HG03196 (cell line): ENCODE measurements around the gene P2RX1.

ENCODE experiments used
- ATAC-seq: cut with Tn5 transposase; IDR thresholded peaks from one replicate; pipeline ENCODE4 v1.9.1; 2021; ENCODE audit not compliant: unreplicated experiment

The P2RX1 gene

DNA sequence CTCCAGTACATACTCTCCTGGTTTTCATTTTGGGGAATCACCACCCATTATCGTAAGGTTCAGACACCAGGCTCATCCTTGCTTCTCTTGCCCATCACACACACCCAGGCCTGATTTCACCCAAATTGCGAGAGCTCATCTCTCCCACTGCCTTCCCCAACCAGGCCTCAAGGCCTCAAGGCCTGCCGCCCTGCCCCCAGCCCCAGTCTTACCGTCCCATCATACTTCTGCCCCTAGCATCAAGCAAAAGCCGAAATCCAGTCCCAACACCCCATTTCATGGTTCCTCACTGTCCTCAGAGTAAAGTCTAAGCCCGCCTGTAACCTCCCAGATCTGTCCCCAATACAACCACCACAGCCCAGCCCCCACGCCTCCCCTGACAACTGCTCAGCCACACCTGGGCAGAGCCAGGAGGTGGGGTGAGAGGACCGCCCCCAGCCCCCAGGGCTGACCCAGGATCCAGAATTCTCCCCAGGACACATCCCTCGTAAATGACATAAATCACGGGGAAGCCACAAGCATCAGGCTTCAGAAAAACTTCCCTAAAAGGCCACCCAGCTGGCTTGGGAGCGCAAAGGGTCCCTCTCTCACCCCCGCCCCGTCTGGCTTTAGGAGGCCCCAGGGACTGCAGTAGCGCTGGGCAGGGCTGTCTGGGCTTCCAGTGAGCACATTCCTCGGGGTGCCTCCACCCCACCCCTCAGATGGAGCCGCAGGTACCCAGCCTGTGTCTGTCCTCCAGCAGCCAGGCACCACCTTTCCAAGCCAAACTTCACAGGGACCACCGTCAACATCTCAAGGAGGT is 9.6 kb upstream of the P2RX1 start:
- ATAC-seq, result no peak

- no peak for ATAC-seq
Measured at GRCh38 chr17:3924512-3925350, 8.5 kb upstream of the P2RX1 start.

- ATAC-seq, result no peak
Measured at GRCh38 chr17:3923466-3924190, 7.4 kb upstream of the P2RX1 start.

GRCh38 chr17:3922765-3923164 is 6.5 kb upstream of the P2RX1 start:
- no peak for ATAC-seq

GRCh38 chr17:3921502-3922319 is 5.4 kb upstream of the P2RX1 start:
- ATAC-seq, result no peak

- no peak for ATAC-seq
Measured at GRCh38 chr17:3921006-3921405, 4.7 kb upstream of the P2RX1 start.

DNA sequence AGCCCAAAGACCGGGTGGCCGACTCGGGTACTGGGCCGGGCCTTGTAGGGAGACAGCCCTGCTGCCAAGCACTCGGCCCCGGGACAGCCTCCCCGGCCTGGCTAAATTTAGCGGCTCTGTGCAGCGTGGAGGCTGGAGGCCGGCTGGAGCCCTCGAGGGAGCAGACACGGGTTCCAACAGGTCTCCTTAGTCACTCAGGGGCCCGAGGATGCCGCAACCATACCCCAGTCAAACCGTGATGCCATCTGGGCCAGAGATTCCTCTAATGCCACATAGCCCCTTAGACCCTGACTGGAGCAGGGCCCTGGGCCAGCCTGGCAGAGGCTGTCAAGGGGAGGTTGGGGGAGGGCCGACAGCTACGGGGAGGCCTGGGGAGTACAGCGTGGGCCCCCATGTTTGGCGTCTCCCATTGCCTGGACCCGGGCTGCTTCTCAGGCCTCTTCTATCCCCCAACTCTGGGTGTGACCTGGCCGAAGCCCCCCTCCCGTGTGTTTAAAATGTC is 2.9 kb upstream of the P2RX1 start:
- ATAC-seq, result no peak

GRCh38 chr17:3918372-3919122 is 2.3 kb upstream of the P2RX1 start:
- ATAC-seq, result no peak

- ATAC-seq, result no peak
Measured at GRCh38 chr17:3917391-3917931, 1.2 kb upstream of the P2RX1 start.

- ATAC-seq, result no peak
Measured at GRCh38 chr17:3916825-3917224, 560 bp upstream of the P2RX1 start.

DNA sequence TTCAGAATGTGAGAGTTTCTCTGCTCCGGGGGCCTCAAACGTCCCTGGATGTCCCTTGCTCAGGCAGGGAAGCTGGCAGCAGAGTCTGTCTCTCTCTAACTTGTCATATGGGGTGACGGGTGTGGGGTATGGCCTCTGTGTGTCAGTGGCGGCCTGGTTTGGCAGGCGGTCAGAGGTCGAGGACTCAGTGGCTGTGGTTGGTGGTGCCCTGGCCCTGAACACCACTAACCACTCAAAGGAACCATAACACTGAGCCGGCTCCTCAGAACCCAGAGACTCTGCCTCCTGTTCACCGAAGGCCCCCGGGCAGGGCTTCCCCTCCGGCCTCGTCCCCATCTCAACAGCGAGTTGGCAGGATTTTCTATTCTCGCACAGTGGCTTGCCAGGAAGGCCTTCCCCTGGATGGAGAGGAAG is 677 bp downstream of the P2RX1 start:
- no peak for ATAC-seq

GRCh38 chr17:3914312-3914670 is 2.0 kb downstream of the P2RX1 start:
- ATAC-seq, result no peak

- ATAC-seq, result peak; percentile 42
Measured at GRCh38 chr17:3913531-3914311, 2.5 kb downstream of the P2RX1 start.

- ATAC-seq, result no peak
Measured at GRCh38 chr17:3912827-3913226, 3.4 kb downstream of the P2RX1 start.

- ATAC-seq, result peak; percentile 70
Measured at GRCh38 chr17:3911271-3912053, 4.8 kb downstream of the P2RX1 start.

- ATAC-seq, result no peak
Measured at GRCh38 chr17:3910420-3911270, 5.6 kb downstream of the P2RX1 start.

GRCh38 chr17:3909257-3909656 is 7.0 kb downstream of the P2RX1 start:
- no peak for ATAC-seq
